NCI-H748 (cell line): ENCODE data around the gene TOP1.
"Not testable (repeated sequence)": the region's sequence is repeated elsewhere in the genome, so short reads cannot be mapped to it uniquely, and the experiment has no call there.

Experiments used
- DNase-seq: peaks from one replicate; lab custom pipeline; 2025; ENCODE audit not compliant: unreplicated experiment; lab: John Stamatoyannopoulos, UW

The TOP1 gene

GRCh38 chr20:41003936-41004294 is 24.7 kb upstream of the TOP1 start:
- not testable (repeated sequence) for DNase-seq

DNA sequence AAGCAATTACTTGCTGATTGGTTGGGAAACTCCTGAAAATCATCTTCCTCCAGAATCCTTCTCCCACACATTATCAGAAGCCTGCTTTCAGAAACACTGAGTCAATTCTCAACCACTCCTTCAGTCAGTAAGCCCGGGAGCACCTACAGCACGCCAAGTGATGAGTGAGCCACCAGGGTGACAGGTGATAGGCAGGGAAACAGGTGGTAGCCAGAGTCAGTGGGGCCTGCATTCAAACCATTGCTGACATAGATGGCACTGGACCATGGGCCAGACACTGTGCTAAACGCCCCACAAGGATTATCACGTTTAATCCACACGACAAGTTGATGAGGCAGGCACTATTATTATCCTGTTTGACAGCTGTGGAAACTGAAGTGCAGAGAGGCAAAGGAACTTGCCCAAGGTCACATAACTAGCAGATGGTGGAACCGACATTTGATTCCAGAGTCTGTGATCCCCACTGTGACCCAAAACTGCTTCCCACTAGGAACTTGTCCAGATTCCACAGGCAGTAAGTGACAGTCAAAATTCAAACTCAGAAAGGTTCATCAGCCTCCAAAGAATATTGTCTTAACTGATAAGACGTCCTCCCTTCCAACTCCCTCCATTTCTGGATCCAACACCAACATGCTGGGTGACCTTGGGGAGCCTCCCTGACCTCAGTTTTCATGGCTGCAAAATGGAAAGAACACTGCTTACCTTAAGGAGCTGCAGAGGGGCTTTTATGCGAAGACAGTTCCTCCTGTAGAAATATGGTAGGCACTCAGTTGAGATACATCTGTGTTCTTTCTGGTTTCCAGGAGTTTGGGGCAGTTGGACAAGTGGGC is 23.9 kb upstream of the TOP1 start:
- no peak for DNase-seq

DNA sequence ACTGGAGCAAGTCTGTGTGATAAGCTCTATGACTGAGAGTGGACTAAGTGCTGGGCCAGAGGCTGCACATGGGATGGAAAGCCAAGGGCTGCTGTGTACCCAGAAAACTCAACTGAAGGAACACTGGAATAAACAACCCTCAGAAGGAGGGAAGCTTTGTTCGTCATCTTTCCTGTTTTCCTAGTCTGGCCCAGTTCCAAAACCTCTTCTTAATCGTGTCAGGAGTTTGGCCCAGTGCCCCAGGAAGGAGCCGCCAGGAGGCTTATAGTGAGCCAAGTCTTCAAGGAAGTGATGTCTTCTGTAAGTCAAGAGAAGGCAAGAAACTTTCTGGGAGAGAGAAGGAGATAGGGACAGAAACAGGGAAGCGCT is 23.3 kb upstream of the TOP1 start:
- DNase-seq, result no peak

DNA sequence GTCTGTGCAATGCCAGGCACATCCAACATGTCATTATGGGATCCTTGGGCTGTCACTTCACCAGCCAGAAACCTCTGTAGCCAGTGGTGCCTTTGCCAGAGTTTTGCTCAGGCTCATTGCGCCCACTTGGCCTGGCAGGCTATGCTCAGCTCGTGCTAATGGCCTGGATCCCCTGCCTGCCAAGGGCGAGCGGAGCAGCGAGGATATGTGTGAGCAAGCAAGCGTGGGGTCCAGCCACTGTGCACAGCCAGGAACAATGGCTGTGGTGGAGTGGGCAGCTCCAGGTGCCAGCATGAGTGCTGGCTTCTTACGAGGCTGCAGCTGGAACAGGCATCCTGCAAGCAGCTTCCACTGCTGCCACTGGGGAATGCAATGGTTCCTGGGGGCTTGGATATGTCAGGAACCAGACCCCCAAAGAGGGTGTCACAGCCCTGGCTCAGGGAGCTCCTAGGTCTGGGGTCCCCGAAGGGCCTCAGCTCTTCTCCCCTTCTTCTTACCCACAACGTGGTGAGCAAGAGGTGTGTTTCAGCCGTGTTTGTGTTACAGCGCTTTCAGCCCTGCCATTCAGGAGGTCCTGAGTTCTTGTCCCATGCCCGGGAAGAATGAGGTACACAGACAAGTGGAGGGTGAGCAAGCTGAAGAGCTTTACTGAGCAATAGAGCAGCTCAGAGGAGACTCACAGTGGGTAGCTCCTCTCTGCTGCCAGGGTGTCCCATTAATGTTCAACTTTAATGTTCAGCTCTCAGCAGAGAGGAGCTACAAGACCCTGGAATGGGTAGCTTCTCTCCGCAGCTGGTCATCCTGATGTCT is 22.3 kb upstream of the TOP1 start:
- no peak for DNase-seq

DNA sequence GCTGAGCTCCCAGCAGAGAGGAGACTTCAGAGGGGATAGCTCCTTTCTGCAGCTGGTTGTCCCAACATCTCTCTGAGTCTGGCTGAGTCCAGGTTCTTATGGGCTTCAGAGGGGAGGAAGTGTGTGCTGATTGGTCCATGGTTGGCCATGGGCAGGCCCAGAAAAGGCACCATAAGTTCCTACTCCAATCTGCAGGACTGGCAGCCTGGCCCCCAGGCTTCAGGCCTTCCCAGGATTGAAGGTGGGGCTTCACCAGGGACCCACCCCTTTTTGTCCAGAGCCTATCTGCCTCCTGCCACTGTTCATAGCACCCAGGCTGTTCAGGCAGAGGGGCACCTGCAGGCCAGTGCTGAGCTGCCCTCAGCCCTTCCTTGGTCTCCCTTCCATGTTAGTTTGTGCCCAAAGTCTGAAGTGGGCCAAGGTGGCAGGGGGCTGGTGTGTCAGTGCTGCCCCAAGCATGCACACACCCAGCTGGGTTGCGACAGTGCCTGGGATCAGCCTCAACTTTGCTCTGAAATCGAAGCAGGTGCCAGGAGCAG is 21.6 kb upstream of the TOP1 start:
- DNase-seq, result no peak

- no peak for DNase-seq
Observed at GRCh38 chr20:41007481-41007880, 21.1 kb upstream of the TOP1 start.

DNA sequence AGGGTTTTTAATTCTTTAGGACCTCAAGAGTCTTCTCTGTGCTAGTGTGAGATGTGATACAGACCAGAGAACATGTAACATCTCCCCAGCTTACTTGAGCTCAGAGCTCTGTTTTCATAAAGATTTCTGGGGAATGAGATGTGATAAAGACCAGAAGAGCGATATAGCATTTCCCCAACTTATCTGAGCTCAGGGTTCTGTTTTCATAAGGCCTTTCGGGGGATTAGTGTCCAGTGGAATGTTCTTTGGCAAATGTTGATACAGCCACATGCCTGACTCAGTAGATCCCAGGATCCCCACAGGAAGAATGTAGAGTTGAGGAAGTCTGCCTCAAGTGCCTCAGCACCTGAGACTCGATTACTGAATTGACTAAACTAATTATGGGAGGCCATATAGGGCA is 18.7 kb upstream of the TOP1 start:
- no peak for DNase-seq

GRCh38 chr20:41011551-41012067 is 17.0 kb upstream of the TOP1 start:
- DNase-seq, result no peak

- no peak for DNase-seq
Observed at GRCh38 chr20:41014561-41015088, 14.0 kb upstream of the TOP1 start.

DNA sequence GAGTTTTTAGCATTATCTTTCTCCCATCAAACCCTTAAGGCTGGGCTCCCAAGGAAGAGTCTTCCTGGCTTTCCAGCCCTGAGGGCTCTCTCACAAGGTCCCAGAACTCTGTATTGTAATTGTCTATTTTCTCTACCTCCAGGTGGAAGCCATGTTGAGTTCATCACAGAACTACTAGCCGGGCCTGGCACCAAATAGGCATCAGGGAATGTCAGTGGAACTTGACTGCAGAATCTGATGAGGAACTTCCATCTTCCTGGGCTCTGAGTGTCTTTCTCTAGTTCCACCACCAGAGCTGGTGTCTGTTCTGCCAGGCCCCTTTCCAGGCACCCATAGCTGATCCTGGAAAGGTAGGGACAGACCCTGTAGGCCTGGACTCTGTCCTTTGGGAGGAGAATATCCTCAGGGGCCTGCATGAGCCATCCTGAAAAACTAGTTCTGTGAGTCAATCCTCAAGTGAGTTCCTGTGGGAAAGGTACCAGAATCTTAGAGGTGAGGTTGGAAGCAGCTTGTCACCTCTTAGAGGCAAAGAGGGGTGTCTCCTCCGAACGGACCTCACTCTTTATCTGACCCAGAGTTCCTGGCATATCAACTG is 11.1 kb upstream of the TOP1 start:
- no peak for DNase-seq

GRCh38 chr20:41018153-41018552 is 10.5 kb upstream of the TOP1 start:
- DNase-seq, result no peak

DNA sequence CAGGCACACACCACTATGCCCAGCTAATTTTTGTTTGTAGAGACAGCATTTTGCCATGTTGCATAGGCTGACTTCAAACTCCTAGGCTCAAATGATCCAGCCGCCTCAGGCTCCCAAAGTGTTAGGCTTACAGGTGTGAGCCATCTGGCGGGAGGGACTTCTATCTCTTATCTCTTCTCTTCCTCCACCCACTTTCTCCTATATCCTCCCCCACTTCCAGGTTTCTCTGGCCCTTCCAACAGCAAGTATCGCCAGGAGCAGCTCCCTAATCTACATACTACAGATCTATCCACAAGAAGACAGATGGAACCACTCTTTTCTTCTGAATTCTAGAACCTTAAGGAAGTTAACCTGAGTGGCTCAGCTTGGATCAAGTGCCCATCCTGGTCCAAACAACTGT is 5.1 kb upstream of the TOP1 start:
- DNase-seq, result no peak

GRCh38 chr20:41027366-41027765 is 1.3 kb upstream of the TOP1 start:
- no peak for DNase-seq

DNA sequence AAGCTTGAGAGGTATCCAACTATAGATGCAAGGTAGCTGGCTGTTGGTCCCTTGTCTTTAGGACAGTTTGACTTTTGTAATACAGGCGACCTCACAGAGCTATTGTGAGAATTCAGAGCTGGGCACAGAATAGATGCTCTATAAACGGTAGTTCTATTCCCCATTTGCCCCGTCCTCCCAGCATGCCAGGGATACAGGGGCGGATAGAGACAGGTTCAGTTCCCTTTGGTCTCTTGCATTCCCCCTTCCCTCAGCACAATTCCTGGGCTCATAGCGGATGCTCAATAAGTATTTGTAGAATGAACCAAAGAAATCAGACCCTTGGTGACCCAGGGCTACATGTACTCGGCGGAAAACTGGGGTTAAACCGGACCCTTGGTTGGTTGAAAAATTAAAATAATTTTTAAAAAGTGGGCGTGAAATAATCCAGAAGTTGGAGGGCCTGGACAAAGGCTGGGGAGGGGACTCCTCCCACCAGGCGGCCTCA is 707 bp upstream of the TOP1 start:
- DNase-seq, result no peak

DNA sequence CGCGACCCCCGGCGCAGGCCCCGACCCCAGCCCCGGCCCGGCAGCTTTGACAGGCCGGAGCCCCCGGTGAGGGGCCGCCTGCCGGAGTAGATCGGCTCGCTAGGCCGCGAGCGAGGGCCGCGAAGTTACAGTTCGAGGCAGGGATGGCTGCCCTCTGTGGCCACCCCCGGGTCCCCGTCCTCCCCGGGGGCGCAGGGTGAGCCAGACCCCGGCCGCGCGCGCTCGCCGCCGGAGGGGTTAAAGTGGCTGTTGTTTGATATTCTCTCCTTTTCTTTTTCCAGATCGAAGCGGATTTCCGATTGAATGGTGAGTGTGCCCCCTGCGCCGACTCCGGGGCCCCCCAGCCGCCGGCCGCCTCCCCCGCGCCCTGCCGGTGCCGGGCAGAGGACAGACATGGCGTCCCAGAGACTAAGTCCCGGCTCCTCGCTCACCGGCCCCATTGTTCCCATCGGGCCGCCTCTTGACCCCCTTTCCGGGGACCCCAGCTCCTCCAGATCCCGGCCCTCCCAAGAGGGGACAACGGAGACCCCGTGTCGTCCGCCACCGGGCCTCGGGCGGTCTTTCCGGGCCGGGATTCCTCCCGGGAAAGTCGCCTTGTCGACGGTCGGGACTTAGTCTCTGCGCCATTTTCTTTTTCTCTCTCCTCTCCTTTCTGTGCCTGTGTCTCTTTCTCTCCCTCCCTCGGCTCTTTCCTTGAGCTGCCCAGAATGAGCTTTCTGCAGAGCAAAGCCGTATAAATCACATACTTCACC is 704 bp downstream of the TOP1 start:
- DNase-seq, result peak; percentile 33

- no peak for DNase-seq
Observed at GRCh38 chr20:41030061-41030460, 1.4 kb downstream of the TOP1 start.

DNA sequence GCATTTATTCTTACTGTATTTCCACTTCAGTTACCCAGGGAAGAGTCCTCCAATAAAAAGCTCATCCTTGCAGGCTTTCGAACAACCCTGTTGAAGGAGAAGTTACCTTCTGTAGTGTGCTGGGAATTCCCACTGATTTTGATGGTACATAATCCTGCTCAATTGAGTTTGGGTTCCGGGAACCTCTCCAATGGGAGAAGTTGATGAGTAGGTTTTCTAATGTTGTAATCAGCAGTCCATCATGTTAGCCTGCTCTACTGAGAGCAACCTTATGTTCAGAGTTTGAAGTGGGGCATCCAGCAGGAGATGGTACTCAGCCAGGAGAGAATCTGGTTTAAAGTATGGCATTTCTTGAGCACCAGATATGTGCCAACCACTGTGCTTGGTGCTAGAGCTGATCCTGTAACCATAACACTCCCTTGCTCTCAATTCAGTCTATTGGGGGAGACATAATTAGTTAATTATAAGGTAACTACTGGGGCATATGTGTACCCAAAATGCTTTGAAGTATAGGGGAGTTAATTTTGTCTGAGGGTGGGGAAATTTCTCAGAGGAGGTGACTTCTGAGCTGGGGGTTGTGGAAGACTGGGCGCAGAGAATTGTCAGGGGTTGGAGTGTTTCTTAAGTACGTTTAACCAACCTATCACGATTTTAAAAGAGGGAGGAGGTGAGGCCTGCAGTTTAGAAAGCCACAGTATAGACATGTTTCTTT is 2.1 kb downstream of the TOP1 start:
- peak; percentile 8 for DNase-seq

DNA sequence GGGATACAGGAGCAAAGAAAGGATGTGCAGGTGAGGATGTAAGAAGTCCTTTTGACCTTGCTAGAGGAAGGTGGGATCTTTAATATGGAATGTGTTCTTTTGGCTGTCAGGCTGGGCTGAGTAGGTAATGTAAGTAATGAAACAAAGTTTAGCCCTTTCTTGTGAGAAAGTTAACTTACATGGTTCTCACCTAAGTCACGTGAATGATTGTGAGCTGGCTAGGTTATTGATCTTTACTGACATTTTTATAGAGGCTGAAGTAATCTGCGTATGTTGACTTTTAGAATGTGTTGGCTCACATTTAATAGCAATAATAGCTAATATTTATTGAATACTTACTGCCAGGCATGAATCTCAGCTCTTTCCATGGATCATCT is 2.6 kb downstream of the TOP1 start:
- DNase-seq, result no peak

DNA sequence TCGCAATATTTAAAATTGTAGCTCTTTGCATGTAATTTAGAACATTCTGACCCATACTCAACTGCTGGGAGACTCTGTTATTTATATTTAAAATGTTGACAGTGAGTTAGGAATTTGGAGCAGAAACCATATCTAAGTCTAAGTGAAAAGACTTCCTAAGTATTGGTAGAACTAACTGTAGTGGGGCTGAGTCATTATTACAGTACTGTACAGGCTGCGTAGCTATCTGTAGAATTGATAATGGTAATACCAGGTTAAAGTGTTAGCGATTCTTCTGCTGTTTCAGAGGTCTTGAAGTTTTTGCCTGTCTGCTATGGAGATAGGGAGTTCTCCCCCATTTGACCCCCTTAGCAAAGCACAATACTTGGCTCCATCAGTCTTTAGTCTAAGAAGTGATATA is 3.6 kb downstream of the TOP1 start:
- no peak for DNase-seq

DNA sequence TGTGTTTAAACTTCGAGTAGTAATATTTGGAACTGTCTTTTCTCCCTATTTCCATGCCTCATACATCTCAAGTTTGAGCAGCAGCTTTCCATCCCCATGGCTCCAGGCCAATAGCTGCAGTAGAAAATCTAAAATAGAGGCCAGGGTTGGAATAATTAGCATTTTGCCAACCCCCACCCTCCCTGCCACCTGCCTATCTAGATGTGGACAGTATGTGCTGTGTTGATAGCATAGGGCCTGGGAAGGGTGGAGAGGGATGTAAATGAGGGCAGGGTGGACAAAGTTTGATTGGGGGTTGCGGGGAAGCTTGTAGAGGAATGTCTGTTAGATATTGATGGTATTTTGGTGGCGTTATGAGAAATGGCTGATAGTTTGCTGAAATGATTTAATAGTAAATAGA is 5.6 kb downstream of the TOP1 start:
- no peak for DNase-seq
